Kidney (tissue), 14 donors: Measurements from ENCODE around the gene FAM114A2. TPM values are rescaled to one million over a fixed set of nuclear protein-coding genes. Genes with fewer than 3 reads are reported as not detected.

Experiments used
- DNase-seq, 5 donors: peaks; one replicate each; pipeline ENCODE4 v3.0.0-alpha.2; 2013 to 2020
- FAIRE-seq: peaks from 2 replicates; lab custom pipeline; 2012; peaks lifted over from hg19 to GRCh38; lab: Jason Lieb, UNC
- H3K27ac ChIP-seq, 2 donors: one replicate each; pipeline ENCODE4 v1.7.0; 2013; ENCODE audit warnings: low read depth in 2 of 2, low read length in 2 of 2, inconsistent platforms in 1 of 2
- H3K27me3 ChIP-seq: one replicate; pipeline ENCODE4 v1.7.1; 2013; ENCODE audit warnings: low read length, inconsistent platforms; ENCODE audit not compliant: control insufficient read depth, insufficient read depth
- H3K36me3 ChIP-seq, 3 donors: one replicate each; pipeline versions ENCODE4 v1.7.0 to v1.7.1; 2013; ENCODE audit warnings: low read length in 3 of 3, control low read depth in 1 of 3, inconsistent platforms in 1 of 3; ENCODE audit not compliant: insufficient read depth in 3 of 3, control insufficient read depth in 2 of 3
- H3K4me1 ChIP-seq, 3 donors: one replicate each; pipeline versions ENCODE4 v1.7.0 to v1.7.1; 2013; ENCODE audit warnings: low read length in 3 of 3, inconsistent platforms in 1 of 3, low read depth in 1 of 3; ENCODE audit not compliant: control insufficient read depth in 2 of 3, insufficient read depth in 2 of 3
- H3K4me3 ChIP-seq, 3 donors: one replicate each; pipeline versions ENCODE4 v1.7.0 to v1.8.1; 2013; ENCODE audit warnings: low read length in 3 of 3, control low read depth in 1 of 3, inconsistent platforms in 1 of 3
- H3K9ac ChIP-seq, 3 donors: one replicate each; pipeline versions ENCODE4 v1.7.0 to v1.7.1; 2013; ENCODE audit warnings: low read length in 3 of 3, control low read depth in 1 of 3, inconsistent platforms in 1 of 3
- H3K9me3 ChIP-seq, 3 donors: one replicate each; pipeline versions ENCODE4 v1.7.0 to v1.7.1; 2013; ENCODE audit warnings: low read length in 3 of 3, control low read depth in 1 of 3, inconsistent platforms in 1 of 3; ENCODE audit not compliant: control insufficient read depth in 2 of 3, insufficient read depth in 1 of 3
- intact Hi-C: fragments of 100-400 bp; cut with DNase I; formaldehyde crosslinking; loops from one replicate; pipeline ENCODE4 v1.11.1; 2022
- polyA plus RNA-seq: library from polyadenylated mRNA; stranded (reverse); fragments of 350-450 nt; fragmentation: Illumina TruSeq; extraction: RNeasy Lipid Tissue Mini Kit (QIAGEN cat#74804); gene quantifications from one replicate; pipeline ENCODE4 v1.2.3, GENCODE V29; 2014; ENCODE audit warnings: low read depth, low replicate concordance; ENCODE audit not compliant: insufficient read depth
- total RNA-seq: library from RNA; stranded (reverse); fragmentation: NEBNext Ultra II Directional; extraction: Animal tissue kit (Norgen Biotek cat#: 25700); gene quantifications from one replicate; pipeline ENCODE4 v1.2.1, GENCODE V29; 2021
- TF ChIP-seq, protein P1 (sequence below): IDR thresholded peaks from 3 replicates; pipeline ENCODE4 v1.5.1; 2012; ENCODE audit warnings: mild to moderate bottlenecking, moderate library complexity, borderline replicate concordance; ENCODE audit not compliant: insufficient read depth; ENCODE audit errors: extremely low read depth
- donor health status: control.
- donor health status: control.
- donor health status: control.
- donor health status: control.
- donor health status: control.
- donor health status: DM: yes; HTN: yes; CAD: no.
- donor health status: Normal renal cell carcinoma (clear cell type).

The FAM114A2 gene
- total and polyA plus RNA-seq, 2 donors from 2014 or later = 12.9 to 36.2 TPM

DNA sequence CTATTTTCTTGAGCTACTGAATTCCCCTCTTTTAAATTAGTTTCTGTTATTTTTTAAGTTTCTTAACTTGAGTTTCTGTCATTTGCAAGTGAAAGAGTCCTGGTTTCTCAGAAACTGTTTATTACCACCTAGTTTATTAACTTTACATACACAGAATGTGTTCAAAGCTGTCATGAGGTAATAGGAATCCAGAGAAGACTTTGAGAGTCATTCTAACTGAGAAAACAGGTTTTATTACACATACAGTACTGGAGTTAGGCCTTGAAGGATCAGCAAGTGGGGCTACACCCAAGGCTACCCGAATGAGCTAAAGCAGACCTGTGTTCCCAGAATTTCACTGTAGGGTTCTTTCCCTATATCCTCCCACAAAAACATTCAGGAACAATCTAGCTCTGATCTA lies 33.1 kb downstream of the FAM114A2 start:
- intact Hi-C loops = no loop called here
- H3K27ac ChIP-seq = no peak overlapping the region
- peaks cover 0 to 5% (median 5%) of the 10 kb centered on the region in 3 donors for H3K36me3 ChIP-seq
- DNase-seq (no peak), FAIRE-seq (no peak)
- H3K9ac ChIP-seq = no peak overlapping the region
- TF ChIP-seq, protein P1, sequence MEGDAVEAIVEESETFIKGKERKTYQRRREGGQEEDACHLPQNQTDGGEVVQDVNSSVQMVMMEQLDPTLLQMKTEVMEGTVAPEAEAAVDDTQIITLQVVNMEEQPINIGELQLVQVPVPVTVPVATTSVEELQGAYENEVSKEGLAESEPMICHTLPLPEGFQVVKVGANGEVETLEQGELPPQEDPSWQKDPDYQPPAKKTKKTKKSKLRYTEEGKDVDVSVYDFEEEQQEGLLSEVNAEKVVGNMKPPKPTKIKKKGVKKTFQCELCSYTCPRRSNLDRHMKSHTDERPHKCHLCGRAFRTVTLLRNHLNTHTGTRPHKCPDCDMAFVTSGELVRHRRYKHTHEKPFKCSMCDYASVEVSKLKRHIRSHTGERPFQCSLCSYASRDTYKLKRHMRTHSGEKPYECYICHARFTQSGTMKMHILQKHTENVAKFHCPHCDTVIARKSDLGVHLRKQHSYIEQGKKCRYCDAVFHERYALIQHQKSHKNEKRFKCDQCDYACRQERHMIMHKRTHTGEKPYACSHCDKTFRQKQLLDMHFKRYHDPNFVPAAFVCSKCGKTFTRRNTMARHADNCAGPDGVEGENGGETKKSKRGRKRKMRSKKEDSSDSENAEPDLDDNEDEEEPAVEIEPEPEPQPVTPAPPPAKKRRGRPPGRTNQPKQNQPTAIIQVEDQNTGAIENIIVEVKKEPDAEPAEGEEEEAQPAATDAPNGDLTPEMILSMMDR = no peak
- H3K4me3 ChIP-seq = no peak overlapping the region
- no peaks in the 10 kb centered on the region for H3K9me3 ChIP-seq
- H3K4me1 ChIP-seq = no peaks in the 10 kb centered on the region
- H3K27me3 ChIP-seq = no peaks in the 10 kb centered on the region

DNA sequence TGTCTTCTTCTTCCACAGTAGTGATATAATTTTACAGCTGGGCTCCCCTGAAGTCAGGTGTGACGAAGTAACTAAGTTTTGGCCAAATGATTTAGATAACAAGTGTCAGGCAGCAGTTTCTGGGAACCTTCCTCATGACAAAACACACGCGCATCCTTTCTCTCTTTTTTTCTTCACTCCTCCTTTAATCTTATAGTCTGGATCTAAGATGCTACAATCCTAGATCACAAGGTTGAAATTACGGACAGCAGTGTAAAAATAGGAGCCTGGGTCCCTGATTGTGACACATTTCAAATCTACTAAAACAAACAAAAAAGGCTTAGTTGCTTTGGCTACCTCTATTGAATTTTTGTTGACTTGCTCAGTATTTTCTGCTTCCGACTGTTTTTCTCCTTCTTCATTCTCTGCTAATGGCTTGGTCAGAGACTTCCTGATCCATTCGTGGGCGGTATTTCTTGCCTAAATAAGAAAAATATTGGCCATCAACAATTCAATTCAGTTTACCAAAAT lies 36.1 kb downstream of the FAM114A2 start:
- H3K9ac ChIP-seq = no peak overlapping the region
- TF ChIP-seq, protein P1 = no peak
- DNase-seq = peak in 1 of 5 donors; percentile 2
- H3K4me1 ChIP-seq = no peaks in the 10 kb centered on the region
- H3K9me3 ChIP-seq = no peaks in the 10 kb centered on the region
- intact Hi-C loops = no loop called here
- peak overlapping the region; percentile 39 to 66 for H3K27ac ChIP-seq
- no peaks in the 10 kb centered on the region for H3K27me3 ChIP-seq
- H3K4me3 ChIP-seq = no peak overlapping the region
- no peak for FAIRE-seq
- peaks cover 0 to 7% (median 4%) of the 10 kb centered on the region in 3 donors for H3K36me3 ChIP-seq

DNA sequence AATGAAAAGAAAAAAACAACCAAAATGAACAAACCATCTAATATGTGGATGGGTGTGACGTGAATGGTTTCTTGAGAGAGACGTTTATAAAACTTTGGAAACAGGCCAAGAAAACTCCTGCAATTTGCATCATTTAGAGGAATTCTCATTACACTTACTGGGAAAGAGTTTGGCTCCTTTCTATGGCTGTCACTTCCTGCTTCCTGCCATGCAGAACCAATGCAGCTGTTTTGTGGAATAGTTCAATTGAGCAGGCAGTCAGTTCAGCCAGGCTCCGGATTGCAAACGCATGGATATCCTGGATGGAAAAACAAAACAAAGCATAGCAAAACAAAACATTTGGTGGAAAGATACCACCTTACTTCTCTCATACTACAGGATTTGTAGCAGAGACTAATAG lies 36.6 kb downstream of the FAM114A2 start:
- TF ChIP-seq, protein P1 = no peak
- H3K27me3 ChIP-seq = no peaks in the 10 kb centered on the region
- peak overlapping the region; percentile 48 to 66 for H3K27ac ChIP-seq
- FAIRE-seq (no peak), DNase-seq (peak in 3 of 5 donors; percentile 28 to 81 (median 57))
- no peak overlapping the region for H3K4me3 ChIP-seq
- no peak overlapping the region for H3K9ac ChIP-seq
- H3K9me3 ChIP-seq = no peaks in the 10 kb centered on the region
- peaks cover 0 to 9% (median 4%) of the 10 kb centered on the region in 3 donors for H3K36me3 ChIP-seq
- no peaks in the 10 kb centered on the region for H3K4me1 ChIP-seq
- intact Hi-C loops = no loop called here

DNA sequence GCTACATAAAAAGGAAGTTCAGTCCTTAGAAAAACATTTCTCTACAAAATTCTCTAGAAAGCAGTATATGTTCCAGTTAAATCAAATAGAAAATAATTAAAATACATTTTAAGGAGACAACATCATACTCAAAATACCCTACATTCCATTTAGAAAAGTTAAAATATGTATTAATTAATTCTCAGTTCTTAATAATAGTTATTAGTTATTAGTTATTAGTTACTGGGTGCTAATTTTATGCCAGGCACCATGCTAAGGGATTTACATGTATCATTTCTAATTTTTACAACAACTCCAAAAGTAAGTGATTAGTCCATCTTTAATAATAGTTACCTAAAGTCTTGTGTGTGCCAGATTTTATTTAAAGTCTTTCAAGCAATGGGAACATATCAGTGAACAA lies 38.0 kb downstream of the FAM114A2 start:
- peaks cover 0 to 12% (median 4%) of the 10 kb centered on the region in 3 donors for H3K36me3 ChIP-seq
- H3K4me3 ChIP-seq = no peak overlapping the region
- TF ChIP-seq, protein P1 = no peak
- peak; percentile 23 for FAIRE-seq
- no peak overlapping the region for H3K9ac ChIP-seq
- intact Hi-C loops = no loop called here
- H3K27me3 ChIP-seq = no peaks in the 10 kb centered on the region
- H3K9me3 ChIP-seq = no peaks in the 10 kb centered on the region
- no peak overlapping the region for H3K27ac ChIP-seq
- DNase-seq = no peak
- no peaks in the 10 kb centered on the region for H3K4me1 ChIP-seq
